ENCODE measurements around the gene PEAK3.
A peak's percentile ranks its signal among the peaks of the same experiment; 100 is the strongest.

The PEAK3 gene

GRCh38 chr19:2237051-2237868, 44.7 kb downstream of the PEAK3 start:
- DNase-seq (ENCODE audit: low read depth in 3 of 3), result no peak

- peak; percentile 95 to 97 (median 97) for DNase-seq (ENCODE audit: low read depth in 3 of 3)
Observed at GRCh38 chr19:2236314-2237050, 45.5 kb downstream of the PEAK3 start, which contains the start of the genes PLEKHJ1 and SF3A2. PLEKHJ1 (minus strand) TSS chr19:2236329; CDS start chr19:2236248, 81 bp downstream. SF3A2 (plus strand) TSS chr19:2236824; CDS start chr19:2243419, 6,595 bp downstream.

- DNase-seq (ENCODE audit: low read depth in 3 of 3), result no peak
Observed at GRCh38 chr19:2236064-2236313, 46.0 kb downstream of the PEAK3 start.

GRCh38 chr19:2235381-2236063, 46.5 kb downstream of the PEAK3 start:
- no peak for DNase-seq (ENCODE audit: low read depth in 3 of 3)

GRCh38 chr19:2234996-2235380, 47.0 kb downstream of the PEAK3 start:
- DNase-seq (ENCODE audit: low read depth in 3 of 3), result no peak

- no peak for DNase-seq (ENCODE audit: low read depth in 3 of 3)
Observed at GRCh38 chr19:2233601-2234280, 48.2 kb downstream of the PEAK3 start.

- no peak for DNase-seq (ENCODE audit: low read depth in 3 of 3)
Observed at GRCh38 chr19:2232286-2233151, 49.5 kb downstream of the PEAK3 start.

- no peak for DNase-seq (ENCODE audit: low read depth in 3 of 3)
Observed at GRCh38 chr19:2231621-2232221, 50.3 kb downstream of the PEAK3 start.

- no peak for DNase-seq (ENCODE audit: low read depth in 3 of 3)
Observed at GRCh38 chr19:2230807-2231533, 51.0 kb downstream of the PEAK3 start.

GRCh38 chr19:2230033-2230531, 51.9 kb downstream of the PEAK3 start:
- DNase-seq (ENCODE audit: low read depth in 3 of 3), result no peak

GRCh38 chr19:2229103-2230032, 52.6 kb downstream of the PEAK3 start:
- no peak for DNase-seq (ENCODE audit: low read depth in 3 of 3)

GRCh38 chr19:2228157-2229030, 53.6 kb downstream of the PEAK3 start:
- DNase-seq (ENCODE audit: low read depth in 3 of 3), result no peak

- DNase-seq (ENCODE audit: low read depth in 3 of 3), result no peak
Observed at GRCh38 chr19:2227415-2228156, 54.4 kb downstream of the PEAK3 start.

- no peak for DNase-seq (ENCODE audit: low read depth in 3 of 3)
Observed at GRCh38 chr19:2226840-2227360, 55.1 kb downstream of the PEAK3 start.

- no peak for DNase-seq (ENCODE audit: low read depth in 3 of 3)
Observed at GRCh38 chr19:2226051-2226839, 55.7 kb downstream of the PEAK3 start.

Data from stimulated activated CD4-positive, alpha-beta T cell treated with anti-CD3 and anti-CD28 coated beads, TNF-alpha, amount 100 ng/mL, for 24 hours (primary cell).